GM12878 (cell line): ENCODE results near the gene DLG4. TPM values are rescaled to one million over a fixed set of nuclear protein-coding genes. Genes with fewer than 3 reads are reported as not detected.

Experiments used
- CREM ChIP-seq: IDR thresholded peaks from 2 replicates; pipeline ENCODE4 v1.6.1; 2014; ENCODE audit warnings: antibody characterized with exemption, low read depth
- E2F4 ChIP-seq: IDR thresholded peaks from 2 replicates; pipeline ENCODE4 v1.6.1; 2012; ENCODE audit warnings: low read depth, low read length, improper control_type of control experiment
- FOXK2 ChIP-seq: fragments of 450-650 bp; IDR thresholded peaks from 2 replicates; pipeline ENCODE4 v1.6.1; 2017; ENCODE audit warnings: mild to moderate bottlenecking, moderate library complexity
- NFIC ChIP-seq: IDR thresholded peaks from 2 replicates; pipeline ENCODE4 v1.6.1; 2012; ENCODE audit warnings: low read depth, mild to moderate bottlenecking, inconsistent platforms, low read length, moderate library complexity
- NKRF ChIP-seq: fragments of 450-650 bp; conservative IDR thresholded peaks from 2 replicates; pipeline ENCODE4 v1.6.1; 2017; ENCODE audit warnings: mild to moderate bottlenecking, moderate library complexity
- PAX5 ChIP-seq: IDR thresholded peaks from 2 replicates; pipeline ENCODE4 v1.6.1; 2011; ENCODE audit warnings: low read depth, low read length, borderline replicate concordance
- PAX8 ChIP-seq: fragments of 450-650 bp; IDR thresholded peaks from 2 replicates; pipeline ENCODE4 v1.6.1; 2017; ENCODE audit warnings: mild to moderate bottlenecking, moderate library complexity
- POLR2AphosphoS5 ChIP-seq: IDR thresholded peaks from 2 replicates; pipeline ENCODE4 v1.6.1; 2011; ENCODE audit warnings: mild to moderate bottlenecking, low read length, inconsistent platforms
- POU2F2 ChIP-seq: IDR thresholded peaks from 3 replicates; pipeline ENCODE4 v1.6.1; 2011; ENCODE audit warnings: low read depth, mild to moderate bottlenecking, low read length, borderline replicate concordance
- RCOR1 ChIP-seq: conservative IDR thresholded peaks from 2 replicates; pipeline ENCODE4 v1.6.1; 2012; ENCODE audit warnings: low read depth, low read length, improper control_type of control experiment
- RELB ChIP-seq: fragments of 450-650 bp; IDR thresholded peaks from 2 replicates; pipeline ENCODE4 v1.6.1; 2017; ENCODE audit warnings: low read depth, mild to moderate bottlenecking, moderate library complexity
- RUNX3 ChIP-seq: IDR thresholded peaks from 2 replicates; pipeline ENCODE4 v1.6.1; 2012; ENCODE audit warnings: low read length, inconsistent platforms
- SMC3 ChIP-seq: IDR thresholded peaks from 2 replicates; pipeline ENCODE4 v1.6.1; 2011; ENCODE audit warnings: low read length, improper control_type of control experiment, borderline replicate concordance
- SRF ChIP-seq, 2 experiments: IDR thresholded peaks; 2 replicates each; pipeline ENCODE4 v1.6.1; 2011; ENCODE audit warnings: low read depth in 2 of 2, low read length in 2 of 2, mild to moderate bottlenecking in 1 of 2, moderate library complexity in 1 of 2
- STAT3 ChIP-seq: IDR thresholded peaks from 2 replicates; pipeline ENCODE4 v1.6.1; 2011; ENCODE audit warnings: low read depth, low read length, improper control_type of control experiment
- TAF1 ChIP-seq: IDR thresholded peaks from 2 replicates; pipeline ENCODE4 v1.6.1; 2011; ENCODE audit warnings: mild to moderate bottlenecking, low read depth, low read length, borderline replicate concordance
- TBL1XR1 ChIP-seq: IDR thresholded peaks from 2 replicates; pipeline ENCODE4 v1.6.1; 2012; ENCODE audit warnings: low read depth, low read length, improper control_type of control experiment
- USF1 ChIP-seq: IDR thresholded peaks from 2 replicates; pipeline ENCODE4 v1.6.1; 2011; ENCODE audit warnings: borderline replicate concordance, low read depth, mild to moderate bottlenecking, moderate library complexity, mixed read lengths, low read length; ENCODE audit not compliant: insufficient read depth; ENCODE audit errors: extremely low read length
- YY1 ChIP-seq: IDR thresholded peaks from 2 replicates; pipeline ENCODE4 v1.6.1; 2011; ENCODE audit warnings: low read depth, mild to moderate bottlenecking, low read length
- ZBTB33 ChIP-seq: fragments of 450-650 bp; IDR thresholded peaks from 2 replicates; pipeline ENCODE4 v1.6.1; 2017; ENCODE audit warnings: mild to moderate bottlenecking
- polyA plus RNA-seq, 11 experiments: library from polyadenylated mRNA; depleted of rRNA in 4 of 11; unstranded in 6 of 11; stranded (reverse) in 5 of 11; fragments of >200 nt; fragmentation: Nextera tagmentation in 4 of 11; fragmentation: Illumina TruSeq in 1 of 11; extraction: Ambion mirVana in 4 of 11; extraction: Trizol in 1 of 11; gene quantifications; 1 replicate in 1 of 11; 2 replicates in 10 of 11; pipeline versions ENCODE4 v1.2.1 to v1.2.3, GENCODE V29; 2011 to 2016; ENCODE audit warnings: inconsistent platforms in 2 of 11, missing spikeins in 2 of 11, low read depth in 1 of 11
- total RNA-seq, 4 experiments: library from RNA; depleted of rRNA in 3 of 4; stranded (reverse); fragments of >200 nt in 3 of 4; fragmentation: Illumina TruSeq in 1 of 4; extraction: Trizol in 1 of 4; gene quantifications; 2 replicates each; pipeline versions ENCODE4 v1.2.1 to v1.2.3, GENCODE V29; 2013 to 2021

DLG4 gene
- total and polyA plus RNA-seq, 10 of the 15 experiments (the other 5 are each of a cell fraction or from before 2014, with no cell fraction given) = 0.07 to 4.1 (median 1.3) TPM

- no peak for TF ChIP-seq E2F4
- TF ChIP-seq ZBTB33 = no peak
- TF ChIP-seq YY1 = peak; percentile 95
- TF ChIP-seq PAX5 = peak; percentile 7; the same call in 1 of the 2 replicates
- no peak for TF ChIP-seq NFIC
- no peak for TF ChIP-seq STAT3
- 0 out of 3 replicates have a peak, but pooled peaks have one; percentile 35 for TF ChIP-seq POU2F2
- no peak for TF ChIP-seq FOXK2
- TF ChIP-seq PAX8 = no peak
- TF ChIP-seq TBL1XR1 = peak; percentile 25; the same call in 1 of the 2 replicates
- peak; percentile 87; the same call in 1 of the 2 replicates for TF ChIP-seq CREM
- TF ChIP-seq SRF (IDR thresholded peaks at IDR 0.05; ENCODE audit: low read depth in 2 of 2, low read length in 2 of 2) = 0 out of 4 replicates have a peak, but pooled peaks of 1 of the 2 experiments have one; percentile 40
- TF ChIP-seq RCOR1 = no peak
- TF ChIP-seq NKRF = no peak; the same call in 1 of the 2 replicates
- TF ChIP-seq SMC3 = no peak
- no peak for TF ChIP-seq POLR2AphosphoS5
- TF ChIP-seq USF1 = no peak
- peak; percentile 76; the same call in 1 of the 2 replicates for TF ChIP-seq RELB
- 0 out of 2 replicates have a peak, but pooled peaks have one; percentile 13 for TF ChIP-seq TAF1
- peak; percentile 70 for TF ChIP-seq RUNX3
These were observed 19.7 kb upstream of the DLG4 start, which contains the start of gene PHF23 (continued) for GRCh38 chr17:7239091-7240027.
